ENCODE results near the gene PACS2.

The PACS2 gene

GRCh38 chr14:105337433-105337832 lies 22.9 kb downstream of the PACS2 start:
- TF ChIP-seq, protein P1, sequence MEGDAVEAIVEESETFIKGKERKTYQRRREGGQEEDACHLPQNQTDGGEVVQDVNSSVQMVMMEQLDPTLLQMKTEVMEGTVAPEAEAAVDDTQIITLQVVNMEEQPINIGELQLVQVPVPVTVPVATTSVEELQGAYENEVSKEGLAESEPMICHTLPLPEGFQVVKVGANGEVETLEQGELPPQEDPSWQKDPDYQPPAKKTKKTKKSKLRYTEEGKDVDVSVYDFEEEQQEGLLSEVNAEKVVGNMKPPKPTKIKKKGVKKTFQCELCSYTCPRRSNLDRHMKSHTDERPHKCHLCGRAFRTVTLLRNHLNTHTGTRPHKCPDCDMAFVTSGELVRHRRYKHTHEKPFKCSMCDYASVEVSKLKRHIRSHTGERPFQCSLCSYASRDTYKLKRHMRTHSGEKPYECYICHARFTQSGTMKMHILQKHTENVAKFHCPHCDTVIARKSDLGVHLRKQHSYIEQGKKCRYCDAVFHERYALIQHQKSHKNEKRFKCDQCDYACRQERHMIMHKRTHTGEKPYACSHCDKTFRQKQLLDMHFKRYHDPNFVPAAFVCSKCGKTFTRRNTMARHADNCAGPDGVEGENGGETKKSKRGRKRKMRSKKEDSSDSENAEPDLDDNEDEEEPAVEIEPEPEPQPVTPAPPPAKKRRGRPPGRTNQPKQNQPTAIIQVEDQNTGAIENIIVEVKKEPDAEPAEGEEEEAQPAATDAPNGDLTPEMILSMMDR (IDR thresholded peaks at IDR 0.05; ENCODE audit: insufficient read depth, low read length), result no peak
- no peak for TF ChIP-seq GABPA (IDR thresholded peaks at IDR 0.05; ENCODE audit: low read depth)
- Histone ChIP-seq H3K27ac (replicated peaks) (no peak overlapping the region), H3K4me3 (replicated peaks; ENCODE audit: insufficient read depth, low read length) (no peak overlapping the region), H3K27me3 (ENCODE audit: insufficient read depth, poor library complexity, severe bottlenecking) (no peaks in the 10 kb centered on the region)
- DNase-seq (ENCODE audit: low read depth in 1 of 2, low spot score in 1 of 2), result no peak

DNA sequence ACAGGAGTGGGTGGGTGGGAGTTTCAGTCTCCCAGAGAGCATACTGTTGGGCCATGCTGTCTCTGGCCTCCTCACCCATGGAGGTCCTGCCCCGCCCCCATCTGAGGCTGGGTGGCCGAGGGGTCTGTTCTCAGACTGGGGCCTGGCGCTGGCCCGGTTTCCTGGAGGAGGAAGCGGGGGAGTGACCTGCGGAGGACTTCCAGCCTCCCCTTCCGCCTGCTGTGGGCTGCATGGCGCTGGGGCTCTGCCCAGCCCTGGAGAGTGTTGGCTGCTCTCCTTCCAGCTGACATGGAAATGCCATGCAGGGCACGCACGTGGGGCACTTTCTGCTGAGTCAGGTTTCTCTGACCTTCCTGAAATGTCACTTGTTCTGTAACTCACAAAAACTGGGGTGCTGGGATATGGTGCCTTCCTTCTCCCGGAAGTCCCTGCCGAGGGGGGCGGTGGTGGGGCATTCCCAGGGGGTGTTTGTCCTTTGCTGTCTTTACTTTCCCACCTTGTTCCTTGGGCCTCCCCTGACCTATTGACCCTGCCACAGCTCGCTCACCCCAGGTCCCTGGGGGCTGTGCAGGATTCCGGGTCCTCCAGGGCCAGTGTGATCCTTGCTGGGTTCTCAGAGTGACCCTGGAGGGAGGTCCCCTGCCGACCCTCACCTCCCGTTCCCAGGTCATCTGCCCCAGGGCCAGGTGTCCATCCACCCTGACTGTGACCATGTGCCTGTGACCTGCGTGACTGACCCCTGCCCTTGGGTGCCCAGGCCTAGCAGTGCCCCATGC lies 23.6 kb downstream of the PACS2 start:
- Histone ChIP-seq H3K27ac (replicated peaks) (no peak overlapping the region), H3K27me3 (ENCODE audit: insufficient read depth, poor library complexity, severe bottlenecking) (no peaks in the 10 kb centered on the region), H3K4me3 (replicated peaks; ENCODE audit: insufficient read depth, low read length) (no peak overlapping the region)
- no peak for TF ChIP-seq GABPA (IDR thresholded peaks at IDR 0.05; ENCODE audit: low read depth)
- TF ChIP-seq SPI1 (IDR thresholded peaks at IDR 0.05; ENCODE audit: borderline replicate concordance, low read depth), result no peak
- TF ChIP-seq, protein P1 (IDR thresholded peaks at IDR 0.05; ENCODE audit: insufficient read depth, low read length), result no peak
- no peak for TF ChIP-seq POLR2AphosphoS5 (IDR thresholded peaks at IDR 0.05; ENCODE audit: low read depth)
- TF ChIP-seq, protein P2, sequence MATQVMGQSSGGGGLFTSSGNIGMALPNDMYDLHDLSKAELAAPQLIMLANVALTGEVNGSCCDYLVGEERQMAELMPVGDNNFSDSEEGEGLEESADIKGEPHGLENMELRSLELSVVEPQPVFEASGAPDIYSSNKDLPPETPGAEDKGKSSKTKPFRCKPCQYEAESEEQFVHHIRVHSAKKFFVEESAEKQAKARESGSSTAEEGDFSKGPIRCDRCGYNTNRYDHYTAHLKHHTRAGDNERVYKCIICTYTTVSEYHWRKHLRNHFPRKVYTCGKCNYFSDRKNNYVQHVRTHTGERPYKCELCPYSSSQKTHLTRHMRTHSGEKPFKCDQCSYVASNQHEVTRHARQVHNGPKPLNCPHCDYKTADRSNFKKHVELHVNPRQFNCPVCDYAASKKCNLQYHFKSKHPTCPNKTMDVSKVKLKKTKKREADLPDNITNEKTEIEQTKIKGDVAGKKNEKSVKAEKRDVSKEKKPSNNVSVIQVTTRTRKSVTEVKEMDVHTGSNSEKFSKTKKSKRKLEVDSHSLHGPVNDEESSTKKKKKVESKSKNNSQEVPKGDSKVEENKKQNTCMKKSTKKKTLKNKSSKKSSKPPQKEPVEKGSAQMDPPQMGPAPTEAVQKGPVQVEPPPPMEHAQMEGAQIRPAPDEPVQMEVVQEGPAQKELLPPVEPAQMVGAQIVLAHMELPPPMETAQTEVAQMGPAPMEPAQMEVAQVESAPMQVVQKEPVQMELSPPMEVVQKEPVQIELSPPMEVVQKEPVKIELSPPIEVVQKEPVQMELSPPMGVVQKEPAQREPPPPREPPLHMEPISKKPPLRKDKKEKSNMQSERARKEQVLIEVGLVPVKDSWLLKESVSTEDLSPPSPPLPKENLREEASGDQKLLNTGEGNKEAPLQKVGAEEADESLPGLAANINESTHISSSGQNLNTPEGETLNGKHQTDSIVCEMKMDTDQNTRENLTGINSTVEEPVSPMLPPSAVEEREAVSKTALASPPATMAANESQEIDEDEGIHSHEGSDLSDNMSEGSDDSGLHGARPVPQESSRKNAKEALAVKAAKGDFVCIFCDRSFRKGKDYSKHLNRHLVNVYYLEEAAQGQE (IDR thresholded peaks at IDR 0.05; ENCODE audit: insufficient replicate concordance, low read depth), result no peak
- peak; percentile 27 to 29 for DNase-seq (ENCODE audit: low read depth in 1 of 2, low spot score in 1 of 2)

DNA sequence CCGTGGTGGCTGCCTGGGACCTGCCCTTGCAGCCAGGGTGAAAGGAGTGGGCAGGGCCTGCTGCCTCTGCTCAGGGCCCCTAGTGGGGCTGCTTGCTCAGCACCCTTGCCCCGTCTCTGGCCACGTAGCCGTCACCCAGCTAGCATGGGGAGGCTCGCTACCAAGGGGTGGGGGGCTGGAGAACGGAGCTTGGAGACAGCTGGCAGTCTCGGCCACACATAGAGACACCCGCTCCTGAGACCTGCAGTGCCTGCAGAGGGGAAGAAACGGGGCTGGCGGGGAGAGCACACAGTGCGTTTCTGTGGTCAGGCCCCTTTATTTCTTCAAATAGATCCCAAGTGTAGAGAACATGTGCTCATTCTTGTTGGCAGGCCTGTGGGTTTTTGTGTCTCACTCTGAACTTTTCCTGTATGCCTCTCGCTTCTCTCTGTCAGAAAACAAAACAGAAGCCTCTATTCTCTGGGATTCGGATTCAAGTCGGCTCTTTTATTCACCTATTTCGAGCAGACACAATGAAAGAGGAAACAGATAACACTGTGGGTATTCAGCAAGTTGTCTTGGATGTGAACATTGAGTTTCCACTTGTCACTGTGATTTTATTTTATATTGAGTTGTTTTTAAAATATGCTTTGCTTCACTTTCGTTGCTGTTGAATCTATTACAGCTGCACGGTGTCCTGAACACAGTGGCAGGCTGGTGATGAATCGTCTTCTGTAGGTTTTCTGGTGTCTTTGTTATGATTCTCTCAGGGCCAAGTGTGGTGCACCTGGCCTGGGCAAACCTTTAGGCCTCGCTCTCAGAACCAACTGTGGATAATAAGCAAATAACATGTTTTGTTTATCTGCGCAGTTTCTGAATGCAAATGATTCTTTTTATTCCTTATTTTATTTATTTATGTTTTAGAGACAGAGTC lies 26.5 kb downstream of the PACS2 start:
- TF ChIP-seq, protein P1 (IDR thresholded peaks at IDR 0.05; ENCODE audit: insufficient read depth, low read length), result no peak
- TF ChIP-seq GABPA (IDR thresholded peaks at IDR 0.05; ENCODE audit: low read depth), result no peak
- no peak for TF ChIP-seq POLR2AphosphoS5 (IDR thresholded peaks at IDR 0.05; ENCODE audit: low read depth)
- TF ChIP-seq, protein P2 (IDR thresholded peaks at IDR 0.05; ENCODE audit: insufficient replicate concordance, low read depth), result no peak
- no peak for TF ChIP-seq SPI1 (IDR thresholded peaks at IDR 0.05; ENCODE audit: borderline replicate concordance, low read depth)
- Histone ChIP-seq H3K27me3 (ENCODE audit: insufficient read depth, poor library complexity, severe bottlenecking) (no peaks in the 10 kb centered on the region), H3K27ac (replicated peaks) (no peak overlapping the region), H3K4me3 (replicated peaks; ENCODE audit: insufficient read depth, low read length) (no peak overlapping the region)
- DNase-seq (ENCODE audit: low read depth in 1 of 2, low spot score in 1 of 2), result no peak

Data from HL-60 (cell line).